Large intestine (tissue), 3 donors: ENCODE measurements around the gene UBE2Q2. TPM values are rescaled to one million over a fixed set of nuclear protein-coding genes. Genes with fewer than 3 reads are reported as not detected.
"Not testable (repeated sequence)": the region's sequence is repeated elsewhere in the genome, so short reads cannot be mapped to it uniquely, and the experiment has no call there.

Experiments
- DNase-seq, 2 donors: peaks; one replicate each; pipeline versions ENCODE4 v3.0.0 to v3.0.0-alpha.2; 2013
- H3K27ac ChIP-seq: one replicate; pipeline ENCODE4 v1.5.1; 2013; ENCODE audit warnings: low read length
- H3K27me3 ChIP-seq: 2 replicates; pipeline ENCODE4 v1.6.1; 2013; ENCODE audit warnings: low read length; ENCODE audit not compliant: control insufficient read depth, insufficient read depth
- H3K36me3 ChIP-seq: 2 replicates; pipeline ENCODE4 v1.6.1; 2013; ENCODE audit warnings: low read length; ENCODE audit not compliant: control insufficient read depth, insufficient read depth
- H3K4me1 ChIP-seq: one replicate; pipeline ENCODE4 v1.6.1; 2013; ENCODE audit warnings: low read length; ENCODE audit not compliant: control insufficient read depth, insufficient read depth
- H3K4me3 ChIP-seq: one replicate; pipeline ENCODE4 v1.5.1; 2013; ENCODE audit warnings: low read length
- H3K9me3 ChIP-seq: one replicate; pipeline ENCODE4 v1.6.1; 2013; ENCODE audit warnings: mild to moderate bottlenecking, low read depth, low read length, moderate library complexity; ENCODE audit not compliant: control insufficient read depth
- WGBS: methylation state at CpG from one replicate; pipeline ENCODE4 v1.1.5; 2013; ENCODE audit warnings: low lambda C conversion rate; ENCODE audit not compliant: insufficient coverage; 5-methylcytosine and 5-hydroxymethylcytosine counted together
- polyA plus RNA-seq: library from polyadenylated mRNA; unstranded; fragments of 120-200 nt; gene quantifications from one replicate; pipeline ENCODE4 v1.2.1, GENCODE V29; 2013

UBE2Q2 gene
- polyA plus RNA-seq, 1 donor = 16.6 TPM

DNA sequence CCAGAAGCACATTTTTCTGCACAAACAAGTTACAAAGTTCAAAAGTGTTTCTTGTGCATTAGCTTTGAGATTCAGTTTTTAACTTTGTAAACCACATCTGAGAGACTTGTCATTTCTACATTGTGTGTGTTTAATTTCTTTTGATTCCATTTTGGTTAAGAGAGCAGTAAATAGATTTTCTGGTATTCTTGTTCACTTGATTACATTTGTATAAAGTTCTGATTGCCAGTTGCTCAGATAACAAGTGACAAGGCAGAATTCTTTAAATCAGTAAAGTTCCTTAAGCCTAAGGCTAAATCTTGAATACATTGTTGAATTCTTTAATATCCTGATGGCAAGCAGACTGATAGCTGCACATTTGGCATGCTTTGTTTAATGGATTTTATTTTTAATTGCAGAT lies 57.3 kb downstream of the UBE2Q2 start:
- H3K9me3 ChIP-seq = no peaks in the 10 kb centered on the region
- H3K36me3 ChIP-seq = peaks cover 5% of the 10 kb centered on the region
- H3K27me3 ChIP-seq = no peaks in the 10 kb centered on the region
- no peak for DNase-seq
- H3K4me1 ChIP-seq = no peaks in the 10 kb centered on the region
- no peak overlapping the region for H3K27ac ChIP-seq
- H3K4me3 ChIP-seq = no peak overlapping the region

DNA sequence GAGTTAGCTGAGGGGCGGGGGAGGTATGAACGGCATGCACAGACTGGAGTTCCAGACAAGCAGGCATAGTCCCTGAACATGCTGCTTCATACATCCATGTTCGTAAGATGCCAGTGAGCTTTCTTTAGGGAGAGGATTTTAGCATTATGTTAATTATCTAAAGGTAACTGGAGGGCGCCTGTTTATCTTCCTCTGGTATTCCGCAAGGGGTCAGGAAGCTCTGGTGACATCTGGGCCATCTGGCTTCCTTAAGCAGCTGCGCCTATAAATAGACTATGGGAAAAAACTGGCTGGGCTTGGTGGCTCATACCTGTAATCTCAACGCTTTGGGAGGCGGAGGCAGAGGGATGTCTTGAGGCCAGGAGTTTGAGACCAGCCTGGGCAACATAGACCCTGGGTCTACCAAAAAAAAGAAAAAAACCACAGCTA lies 58.9 kb downstream of the UBE2Q2 start:
- peak in 1 of 2 donors; percentile 14 for DNase-seq
- no peaks in the 10 kb centered on the region for H3K9me3 ChIP-seq
- H3K36me3 ChIP-seq = peaks cover 10% of the 10 kb centered on the region
- WGBS = 0% methylated on average over 1 of the region's 8 CpGs
- no peak overlapping the region for H3K4me3 ChIP-seq
- H3K27me3 ChIP-seq = no peaks in the 10 kb centered on the region
- H3K27ac ChIP-seq = no peak overlapping the region
- no peaks in the 10 kb centered on the region for H3K4me1 ChIP-seq

DNA sequence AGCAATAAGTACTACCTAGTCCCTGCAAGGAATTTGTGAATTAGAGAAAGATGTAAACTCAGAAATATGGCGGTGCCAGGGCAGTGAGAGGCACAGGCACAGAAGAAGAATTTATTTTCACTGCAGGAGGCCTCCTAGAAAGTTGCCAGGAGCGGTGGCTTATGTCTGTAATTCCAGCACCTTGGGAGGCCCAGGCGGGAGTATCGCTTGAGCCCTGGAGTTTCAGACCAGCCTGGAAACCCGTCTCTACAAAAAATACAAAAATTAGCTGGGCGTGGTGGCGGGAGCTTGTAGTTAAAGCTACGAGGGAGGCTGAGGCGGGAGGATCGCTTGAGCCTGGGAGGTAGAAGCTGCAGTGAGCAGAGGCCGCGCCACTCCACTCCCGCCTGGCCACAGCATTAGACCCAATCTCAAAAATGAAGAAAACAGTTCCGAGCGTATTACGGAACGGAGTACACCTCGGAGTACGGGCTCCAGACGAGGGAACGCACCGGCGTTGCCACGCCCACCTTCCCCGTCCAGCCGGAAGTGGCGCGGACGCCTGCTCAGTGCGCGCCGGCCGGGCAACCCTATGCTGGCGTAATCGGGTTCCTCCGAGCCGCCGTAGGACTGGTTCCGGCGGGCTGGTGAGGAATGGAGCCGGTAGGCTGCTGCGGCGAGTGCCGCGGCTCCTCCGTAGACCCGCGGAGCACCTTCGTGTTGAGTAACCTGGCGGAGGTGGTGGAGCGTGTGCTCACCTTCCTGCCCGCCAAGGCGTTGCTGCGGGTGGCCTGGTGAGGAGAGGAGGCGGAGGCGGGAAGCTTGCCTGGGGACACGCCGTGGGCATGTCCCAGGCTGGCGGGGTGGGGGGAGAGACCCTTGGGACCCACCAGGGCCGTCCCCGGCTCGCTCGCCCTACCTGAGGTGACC lies 60.3 kb downstream of the UBE2Q2 start, which contains the start of gene FBXO22:
FBXO22 (plus strand) TSS at position 548 of the 909 bp plus-strand sequence; CDS start at position 634, 86 bp downstream.
- DNase-seq = peak; percentile 92 to 96
- peak within 1 kb of the TSS; percentile 94 for H3K27ac ChIP-seq
- no CpG with 5 or more reads among the region's 63 CpGs for WGBS

DNA sequence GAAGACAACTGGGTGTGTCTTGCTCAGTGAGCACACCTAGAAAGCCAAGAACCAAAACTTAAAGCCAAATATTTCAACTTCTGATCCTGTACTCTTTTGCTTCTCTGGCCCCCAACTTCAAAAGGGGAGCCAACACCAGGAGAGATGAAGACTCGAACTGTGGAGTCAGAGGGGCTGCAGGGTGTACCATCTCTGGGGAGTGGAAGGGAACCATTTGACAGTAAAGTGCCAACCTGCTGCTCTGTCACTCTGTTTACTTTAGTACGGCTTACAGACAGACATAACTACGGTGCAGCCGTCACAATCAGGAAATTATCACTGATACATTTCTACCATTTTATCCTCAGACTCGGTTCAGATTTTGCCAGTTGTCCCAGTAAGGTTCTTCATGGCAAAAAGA lies 62.0 kb downstream of the UBE2Q2 start:
- H3K4me3 ChIP-seq = no peak overlapping the region

More for the DNA sequence above, 60.3 kb downstream of the UBE2Q2 start, which contains the start of gene FBXO22:
- Histone ChIP-seq H3K9me3 (no peaks in the 10 kb centered on the region), H3K27me3 (no peaks in the 10 kb centered on the region), H3K36me3 (peaks cover 16% of the 10 kb centered on the region), H3K4me1 (no peaks in the 10 kb centered on the region), H3K4me3 (peak within 1 kb of the TSS; percentile 98)

DNA sequence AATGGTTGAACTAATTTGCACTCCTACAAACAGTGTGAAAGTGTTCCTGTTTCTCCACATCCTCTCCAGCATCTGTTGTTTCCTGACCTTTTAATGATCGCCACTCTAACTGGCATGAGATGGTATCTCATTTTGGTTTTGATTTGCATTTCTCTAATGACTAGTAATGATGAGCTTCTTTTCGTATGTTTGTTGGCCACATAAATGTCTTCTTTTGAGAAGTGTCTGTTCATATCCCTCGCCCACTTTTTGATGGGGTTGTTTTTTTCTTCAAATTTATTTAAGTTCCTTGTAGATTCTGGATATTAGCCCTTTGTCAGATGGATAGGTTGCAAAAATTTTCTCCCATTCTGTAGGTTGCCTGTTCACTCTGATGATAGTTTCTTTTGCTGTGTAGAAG lies 67.1 kb downstream of the UBE2Q2 start:
- H3K27ac ChIP-seq, DNase-seq, H3K4me1 ChIP-seq, H3K9me3 ChIP-seq, H3K4me3 ChIP-seq, H3K27me3 ChIP-seq: not testable (repeated sequence)
- 100% methylated on average over 1 of the region's 3 CpGs for WGBS
- H3K36me3 ChIP-seq = peaks cover 37% of the 10 kb centered on the region

More for the DNA sequence above, 62.0 kb downstream of the UBE2Q2 start:
- no peak for DNase-seq
- Histone ChIP-seq H3K36me3 (peaks cover 25% of the 10 kb centered on the region), H3K9me3 (no peaks in the 10 kb centered on the region), H3K27me3 (no peaks in the 10 kb centered on the region), H3K4me1 (no peaks in the 10 kb centered on the region), H3K27ac (no peak overlapping the region)
- WGBS = 100% methylated on average over 1 of the region's 5 CpGs

DNA sequence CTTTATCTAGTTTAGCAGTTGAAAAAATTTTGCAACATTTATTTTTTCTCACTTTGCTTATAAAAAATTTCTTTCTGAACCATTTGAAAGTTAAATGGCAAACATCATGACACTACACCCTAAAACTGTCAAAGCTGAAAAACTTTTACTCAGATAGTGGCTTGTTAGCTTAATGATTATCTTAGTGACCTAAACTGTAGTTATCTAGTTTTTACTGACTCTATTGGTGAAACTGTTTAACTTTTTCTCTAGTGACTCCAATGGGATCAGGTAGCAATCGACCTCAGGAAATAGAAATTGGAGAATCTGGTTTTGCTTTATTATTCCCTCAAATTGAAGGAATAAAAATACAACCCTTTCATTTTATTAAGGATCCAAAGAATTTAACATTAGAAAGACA lies 73.7 kb downstream of the UBE2Q2 start:
- no peak for DNase-seq
- peaks cover 34% of the 10 kb centered on the region for H3K36me3 ChIP-seq
- no peaks in the 10 kb centered on the region for H3K27me3 ChIP-seq
- H3K27ac ChIP-seq = no peak overlapping the region
- no peak overlapping the region for H3K4me3 ChIP-seq
- peaks cover under 1% of the 10 kb centered on the region for H3K4me1 ChIP-seq
- no CpG with 5 or more reads among the region's 1 CpG for WGBS
- H3K9me3 ChIP-seq = no peaks in the 10 kb centered on the region

DNA sequence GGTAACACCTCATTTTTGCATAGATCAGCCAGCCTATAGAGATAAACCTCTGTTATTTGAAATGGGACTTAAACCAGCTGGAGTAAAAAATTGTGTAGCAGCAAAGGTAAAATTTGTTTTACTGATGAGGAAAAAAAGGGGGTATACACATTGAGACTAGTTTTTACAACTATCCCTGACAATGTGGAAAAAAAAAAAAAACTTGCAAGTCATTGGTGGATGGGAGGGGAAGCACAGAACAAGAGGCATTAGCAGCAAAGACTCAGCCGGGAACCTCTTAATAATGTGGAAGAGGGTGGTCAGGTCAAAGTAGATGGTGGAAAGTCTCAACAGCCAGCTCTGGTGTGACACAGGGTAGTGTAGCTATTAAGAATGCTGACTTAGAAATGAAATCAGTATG lies 74.9 kb downstream of the UBE2Q2 start:
- Histone ChIP-seq H3K4me3 (no peak overlapping the region), H3K9me3 (no peaks in the 10 kb centered on the region), H3K27ac (no peak overlapping the region), H3K36me3 (peaks cover 34% of the 10 kb centered on the region), H3K27me3 (no peaks in the 10 kb centered on the region), H3K4me1 (peaks cover 4% of the 10 kb centered on the region)
- no peak for DNase-seq
- WGBS = no CpG with 5 or more reads among the region's 1 CpG

DNA sequence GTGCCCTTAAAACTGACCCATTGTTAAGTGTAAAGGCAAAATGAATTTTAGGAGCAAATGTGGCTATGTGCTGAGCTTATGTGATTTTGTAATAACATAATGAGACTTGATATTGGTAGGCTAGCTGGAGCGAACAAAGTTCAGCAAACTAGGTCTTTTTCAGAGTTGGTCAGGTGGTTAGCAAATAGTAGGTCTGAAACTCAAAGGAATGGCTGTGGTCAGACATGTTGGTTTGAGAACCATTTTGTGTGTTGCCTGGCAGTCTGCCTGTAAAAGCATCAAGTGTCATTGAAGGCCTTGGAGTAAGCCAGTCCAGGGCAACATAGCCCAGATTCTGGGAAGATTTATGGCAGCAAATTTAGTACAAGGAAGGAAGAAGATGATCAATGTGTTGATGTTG lies 76.8 kb downstream of the UBE2Q2 start:
- H3K36me3 ChIP-seq = peaks cover 23% of the 10 kb centered on the region
- WGBS = 80% methylated on average over 1 of the region's 1 CpG

DNA sequence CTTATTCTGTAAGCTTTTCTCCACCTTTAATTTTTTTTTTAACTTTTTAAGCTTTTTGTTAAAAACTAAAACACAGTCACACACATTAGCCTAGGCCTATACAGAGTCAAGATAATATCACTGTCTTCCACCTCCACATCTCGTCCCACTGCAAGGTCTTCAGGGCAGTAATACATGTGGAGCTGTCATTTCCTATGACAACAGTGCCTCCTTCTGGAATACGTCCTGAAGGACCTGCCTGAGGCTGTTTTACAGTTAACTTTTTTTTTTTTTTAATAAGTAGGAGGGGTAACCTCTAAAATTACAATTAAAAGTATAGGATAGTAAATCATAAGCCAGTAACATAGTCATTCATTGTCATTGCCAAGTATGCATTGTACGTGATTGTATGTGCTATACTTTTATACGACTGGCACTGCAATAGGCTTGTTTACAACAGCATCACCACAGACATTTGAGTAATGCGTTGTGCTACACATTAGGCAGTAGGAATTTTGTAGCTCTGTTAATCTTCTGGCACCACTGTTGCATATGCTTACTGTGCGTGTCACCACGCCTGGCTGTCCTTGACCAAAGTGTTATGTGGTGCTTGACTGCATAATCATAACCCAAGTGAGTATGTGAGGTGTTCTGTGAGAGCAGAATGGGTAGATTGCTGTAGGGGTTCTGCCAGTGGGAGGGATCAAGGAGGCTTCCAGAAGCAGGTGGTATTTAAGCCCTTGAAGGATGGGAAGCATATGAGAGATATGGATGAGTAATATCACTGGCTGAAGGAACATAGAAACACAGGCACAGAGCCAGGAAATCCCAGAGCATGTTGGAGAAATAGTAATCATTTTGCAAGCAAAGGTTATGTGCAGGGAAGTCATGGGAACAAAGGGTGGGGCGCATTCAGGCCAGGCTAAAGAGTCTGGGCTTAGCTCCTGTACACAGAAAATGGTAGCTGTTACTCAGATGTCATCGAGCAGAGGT lies 78.8 kb downstream of the UBE2Q2 start:
- H3K9me3 ChIP-seq = no peaks in the 10 kb centered on the region
- peak overlapping the region; percentile 68 for H3K27ac ChIP-seq
- no CpG with 5 or more reads among the region's 9 CpGs for WGBS
- no peak overlapping the region for H3K4me3 ChIP-seq
- DNase-seq = peak; percentile 69 to 88
- H3K4me1 ChIP-seq = peaks cover 4% of the 10 kb centered on the region
- peaks cover 19% of the 10 kb centered on the region for H3K36me3 ChIP-seq
- H3K27me3 ChIP-seq = no peaks in the 10 kb centered on the region

More for the DNA sequence above, 76.8 kb downstream of the UBE2Q2 start:
- peak in 1 of 2 donors; percentile 33 for DNase-seq
- Histone ChIP-seq H3K27ac (no peak overlapping the region), H3K4me1 (peaks cover 4% of the 10 kb centered on the region), H3K9me3 (no peaks in the 10 kb centered on the region), H3K27me3 (no peaks in the 10 kb centered on the region), H3K4me3 (no peak overlapping the region)

DNA sequence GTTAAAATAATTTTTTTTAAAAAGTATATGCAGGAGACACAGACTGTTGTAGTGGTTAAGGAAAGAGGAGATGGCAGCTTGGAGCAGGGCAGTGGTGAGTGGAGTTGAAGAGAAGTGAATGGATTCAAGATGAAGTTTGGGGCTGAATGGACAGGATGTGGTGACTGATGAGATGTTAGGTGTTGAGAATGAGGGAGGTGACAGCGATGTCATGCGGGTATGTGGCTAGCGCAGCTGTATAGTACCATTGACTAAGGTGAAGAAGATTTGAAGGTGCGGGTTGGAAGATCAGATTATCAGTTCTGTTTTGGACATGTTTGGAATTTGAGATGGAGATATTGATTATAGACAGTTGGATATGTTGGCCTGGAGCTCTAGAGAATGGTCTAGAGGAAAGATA lies 80.5 kb downstream of the UBE2Q2 start:
- Histone ChIP-seq H3K4me1 (peaks cover 4% of the 10 kb centered on the region), H3K27ac (no peak overlapping the region), H3K9me3 (no peaks in the 10 kb centered on the region), H3K27me3 (no peaks in the 10 kb centered on the region), H3K4me3 (no peak overlapping the region), H3K36me3 (peaks cover 7% of the 10 kb centered on the region)
- no peak for DNase-seq
- no CpG with 5 or more reads among the region's 4 CpGs for WGBS
